H9 (cell line): ENCODE results near the gene MNAT1. TPM values are rescaled to one million over a fixed set of nuclear protein-coding genes. Genes with fewer than 3 reads are reported as not detected.
A peak's percentile ranks its signal among the peaks of the same experiment; 100 is the strongest.

Source experiments
- DNase-seq: peaks from one replicate; pipeline ENCODE4 v3.0.0-alpha.2; 2017
- H2AFZ ChIP-seq: one replicate; pipeline ENCODE4 v1.6.1; 2013; ENCODE audit warnings: mild to moderate bottlenecking, low read length, control low read depth, moderate library complexity
- H2AK5ac ChIP-seq: 2 replicates; pipeline ENCODE4 v1.6.1; 2013; ENCODE audit warnings: low read length, control low read depth, mixed read lengths; ENCODE audit not compliant: insufficient read length
- H2BK120ac ChIP-seq: one replicate; pipeline ENCODE4 v1.6.1; 2013; ENCODE audit warnings: low read depth, mild to moderate bottlenecking, low read length, control low read depth, inconsistent platforms; ENCODE audit not compliant: poor library complexity, severe bottlenecking
- H2BK12ac ChIP-seq: 2 replicates; pipeline ENCODE4 v1.6.1; 2013; ENCODE audit warnings: low read length, control low read depth, mixed read lengths, low read depth; ENCODE audit not compliant: insufficient read length
- H2BK15ac ChIP-seq: 2 replicates; pipeline ENCODE4 v1.6.1; 2013; ENCODE audit warnings: low read depth, low read length, control low read depth
- H2BK20ac ChIP-seq: one replicate; pipeline ENCODE4 v1.6.1; 2013; ENCODE audit warnings: low read depth, mild to moderate bottlenecking, low read length, control low read depth, inconsistent platforms; ENCODE audit not compliant: poor library complexity, severe bottlenecking
- H2BK5ac ChIP-seq: 2 replicates; pipeline ENCODE4 v1.6.1; 2013; ENCODE audit warnings: low read length, control low read depth, mixed read lengths; ENCODE audit not compliant: insufficient read length
- H3K14ac ChIP-seq: 2 replicates; pipeline ENCODE4 v1.6.1; 2013; ENCODE audit warnings: low read length, control low read depth; ENCODE audit not compliant: insufficient read depth
- H3K18ac ChIP-seq: 2 replicates; pipeline ENCODE4 v1.6.1; 2013; ENCODE audit warnings: low read depth, mild to moderate bottlenecking, mixed read lengths, low read length, control low read depth; ENCODE audit not compliant: insufficient read length
- H3K23ac ChIP-seq: 2 replicates; pipeline ENCODE4 v1.6.1; 2013; ENCODE audit warnings: low read length, control low read depth, mixed read lengths, low read depth; ENCODE audit not compliant: insufficient read length
- H3K23me2 ChIP-seq: 2 replicates; pipeline ENCODE4 v1.6.1; 2013; ENCODE audit warnings: low read depth, mild to moderate bottlenecking, mixed read lengths, low read length, control low read depth; ENCODE audit not compliant: insufficient read length, poor library complexity, severe bottlenecking
- H3K27ac ChIP-seq: 2 replicates; pipeline ENCODE4 v1.5.1; 2013; ENCODE audit warnings: low read length, control low read depth, mixed read lengths, low read depth; ENCODE audit not compliant: insufficient read length
- H3K27me3 ChIP-seq: 2 replicates; pipeline ENCODE4 v1.6.1; 2013; ENCODE audit warnings: low read length, control low read depth, inconsistent platforms; ENCODE audit not compliant: insufficient read depth
- H3K4ac ChIP-seq: 2 replicates; pipeline ENCODE4 v1.6.1; 2013; ENCODE audit warnings: low read depth, mild to moderate bottlenecking, control low read depth, inconsistent platforms, low read length, moderate library complexity
- H3K4me1 ChIP-seq: 2 replicates; pipeline ENCODE4 v1.6.1; 2013; ENCODE audit warnings: low read length, control low read depth, inconsistent platforms; ENCODE audit not compliant: insufficient read depth
- H3K4me2 ChIP-seq: 2 replicates; pipeline ENCODE4 v1.6.1; 2013; ENCODE audit warnings: low read length, control low read depth, mixed read lengths; ENCODE audit not compliant: insufficient read length, insufficient read depth
- H3K56ac ChIP-seq: 2 replicates; pipeline ENCODE4 v1.6.1; 2013; ENCODE audit warnings: low read depth, mild to moderate bottlenecking, mixed read lengths, low read length, control low read depth; ENCODE audit not compliant: insufficient read length
- H3K79me1 ChIP-seq: 2 replicates; pipeline ENCODE4 v1.6.1; 2013; ENCODE audit warnings: low read depth, mild to moderate bottlenecking, moderate library complexity, low read length, control low read depth, inconsistent platforms; ENCODE audit not compliant: insufficient read depth, poor library complexity, severe bottlenecking
- H3K79me2 ChIP-seq: 2 replicates; pipeline ENCODE4 v1.6.1; 2013; ENCODE audit warnings: low read length, control low read depth, inconsistent platforms; ENCODE audit not compliant: insufficient read depth
- H3K9ac ChIP-seq: 2 replicates; pipeline ENCODE4 v1.6.1; 2013; ENCODE audit warnings: low read length, control low read depth, mixed read lengths; ENCODE audit not compliant: insufficient read length; ENCODE audit errors: extremely low read depth
- H3K9me3 ChIP-seq: one replicate; pipeline ENCODE4 v1.6.1; 2013; ENCODE audit warnings: low read depth, low read length, inconsistent platforms; ENCODE audit not compliant: control insufficient read depth
- H3T11ph ChIP-seq: one replicate; pipeline ENCODE4 v1.6.1; 2013; ENCODE audit warnings: mild to moderate bottlenecking, low read length, control low read depth, inconsistent platforms
- H4K20me1 ChIP-seq: one replicate; pipeline ENCODE4 v1.6.1; 2013; ENCODE audit not compliant: control insufficient read depth, insufficient read length, insufficient read depth
- H4K5ac ChIP-seq: 2 replicates; pipeline ENCODE4 v1.6.1; 2013; ENCODE audit warnings: low read depth, mild to moderate bottlenecking, mixed read lengths, low read length, control low read depth; ENCODE audit not compliant: insufficient read length
- H4K8ac ChIP-seq: replicated peaks from 2 replicates; pipeline ENCODE4 v1.6.1; 2013; ENCODE audit warnings: low read length, control low read depth, mixed read lengths, low read depth; ENCODE audit not compliant: insufficient read length
- H4K91ac ChIP-seq: 2 replicates; pipeline ENCODE4 v1.6.1; 2013; ENCODE audit warnings: low read depth, mild to moderate bottlenecking, moderate library complexity, mixed read lengths, low read length, control low read depth; ENCODE audit not compliant: insufficient read length
- H3K27ac Mint-ChIP-seq, 3 experiments: 2 replicates in 2 of 3; 3 replicates in 1 of 3; pipeline ENCODE4 v1.8.0; 2020 to 2021; ENCODE audit warnings: mixed read lengths in 3 of 3, mild to moderate bottlenecking in 1 of 3, moderate library complexity in 1 of 3
- H3K27me3 Mint-ChIP-seq: 2 replicates; pipeline ENCODE4 v1.8.0; 2021; ENCODE audit warnings: low read depth, mild to moderate bottlenecking, moderate library complexity, mixed read lengths
- H3K36me3 Mint-ChIP-seq, 3 experiments: 2 replicates in 2 of 3; 3 replicates in 1 of 3; pipeline ENCODE4 v1.8.0; 2020 to 2021; ENCODE audit warnings: low read depth in 3 of 3, mixed read lengths in 3 of 3; ENCODE audit not compliant: insufficient read depth in 1 of 3
- H3K4me1 Mint-ChIP-seq, 2 experiments: 2 replicates each; pipeline ENCODE4 v1.8.0; 2020; ENCODE audit warnings: mixed read lengths in 2 of 2
- H3K4me3 Mint-ChIP-seq, 2 experiments: 2 replicates in 1 of 2; 3 replicates in 1 of 2; pipeline ENCODE4 v1.8.0; 2020 to 2021; ENCODE audit warnings: mild to moderate bottlenecking in 2 of 2, mixed read lengths in 2 of 2, moderate library complexity in 1 of 2
- H3K9me3 Mint-ChIP-seq, 2 experiments: 2 replicates in 1 of 2; 3 replicates in 1 of 2; pipeline ENCODE4 v1.8.0; 2020; ENCODE audit warnings: mild to moderate bottlenecking in 2 of 2, mixed read lengths in 2 of 2, moderate library complexity in 1 of 2
- WGBS: extraction: QIAGEN DNeasy Blood & Tissue Kit; methylation state at CpG from one replicate; pipeline ENCODE4 v1.1.7; 2013; ENCODE audit warnings: missing lambda C conversion rate, low lambda C conversion rate, mixed read lengths; ENCODE audit not compliant: insufficient read length; ENCODE audit errors: extremely low coverage; 5-methylcytosine and 5-hydroxymethylcytosine counted together
- total RNA-seq: library from RNA; stranded (reverse); gene quantifications from 2 replicates; pipeline ENCODE4 v1.2.1, GENCODE V29; 2021
- TF ChIP-seq, protein P1 (sequence below): fragments of 200-600 bp; sonication (generic); conservative IDR thresholded peaks from 3 replicates; pipeline ENCODE4 v1.8.0; 2021; ENCODE audit warnings: antibody characterized with exemption, mild to moderate bottlenecking

The MNAT1 gene
- total RNA-seq, 1 experiment from 2014 or later, result 43.1 TPM

DNA sequence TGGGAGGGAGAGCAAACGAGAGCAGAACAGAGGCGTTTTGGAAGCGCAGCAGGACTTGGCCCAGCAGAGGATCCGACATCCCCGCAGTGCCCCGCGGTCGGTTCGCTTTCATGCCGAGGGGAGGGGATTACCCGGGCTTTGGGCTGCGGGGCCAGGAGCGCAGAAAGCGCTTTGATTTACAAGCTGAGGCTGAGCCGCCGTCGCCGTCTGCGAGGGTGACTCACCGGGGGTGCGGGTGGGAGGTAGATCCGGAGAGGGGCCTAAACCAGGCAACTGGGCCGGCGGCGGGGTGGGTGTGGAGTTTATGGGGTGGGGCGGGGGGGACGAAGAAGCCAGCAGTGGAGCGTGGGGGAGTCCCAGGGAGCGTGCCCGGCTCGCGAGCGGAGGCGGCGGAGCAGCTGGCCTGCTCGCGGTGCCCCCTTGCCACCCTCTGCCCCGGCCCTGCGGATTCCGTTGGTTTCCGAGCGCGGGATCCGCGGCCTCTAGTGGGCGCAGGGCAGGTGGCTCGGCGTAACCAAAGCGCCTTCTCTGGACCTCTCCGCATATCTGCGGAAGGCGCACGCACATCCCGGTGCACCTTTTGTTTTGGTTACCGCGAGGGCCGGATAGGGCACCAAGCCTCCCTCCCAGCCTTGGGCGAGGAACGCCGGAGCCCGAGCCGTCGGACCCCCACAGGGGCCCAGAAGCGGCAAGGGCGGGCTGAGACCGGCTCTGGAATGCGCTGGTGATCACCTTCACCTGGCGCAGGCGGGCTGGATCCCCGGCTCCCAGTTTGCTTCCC lies 13.0 kb upstream of the MNAT1 start:
- Histone ChIP-seq H4K5ac (no peak overlapping the region), H2BK120ac (no peak overlapping the region), H4K20me1 (no peaks in the 10 kb centered on the region), H3K23ac (no peak overlapping the region), H3K18ac (no peak overlapping the region), H3K4me1 (peaks cover 3% of the 10 kb centered on the region; the same call in 1 of the 2 replicates), H3K79me2 (peaks cover 7% of the 10 kb centered on the region; the same call in 1 of the 2 replicates), H3K27ac (no peak overlapping the region), H3K27me3 (no peaks in the 10 kb centered on the region), H4K8ac (no peak overlapping the region), H2AFZ (no peak overlapping the region), H2BK5ac (no peak overlapping the region), H3K9ac (peak overlapping the region; percentile 72), H3K23me2 (peaks cover 20% of the 10 kb centered on the region), H2BK15ac (no peak overlapping the region), H3K4ac (no peak overlapping the region), H3K56ac (no peak overlapping the region), H3K14ac (peak overlapping the region; percentile 42; the same call in 1 of the 2 replicates), H3K9me3 (no peaks in the 10 kb centered on the region), H2BK20ac (no peak overlapping the region), H3K4me2 (peak overlapping the region; percentile 75), H2AK5ac (no peak overlapping the region), H4K91ac (no peak overlapping the region), H3K79me1 (peaks cover 6% of the 10 kb centered on the region), H3T11ph (no peak overlapping the region), H2BK12ac (no peak overlapping the region)
- TF ChIP-seq, protein P1, sequence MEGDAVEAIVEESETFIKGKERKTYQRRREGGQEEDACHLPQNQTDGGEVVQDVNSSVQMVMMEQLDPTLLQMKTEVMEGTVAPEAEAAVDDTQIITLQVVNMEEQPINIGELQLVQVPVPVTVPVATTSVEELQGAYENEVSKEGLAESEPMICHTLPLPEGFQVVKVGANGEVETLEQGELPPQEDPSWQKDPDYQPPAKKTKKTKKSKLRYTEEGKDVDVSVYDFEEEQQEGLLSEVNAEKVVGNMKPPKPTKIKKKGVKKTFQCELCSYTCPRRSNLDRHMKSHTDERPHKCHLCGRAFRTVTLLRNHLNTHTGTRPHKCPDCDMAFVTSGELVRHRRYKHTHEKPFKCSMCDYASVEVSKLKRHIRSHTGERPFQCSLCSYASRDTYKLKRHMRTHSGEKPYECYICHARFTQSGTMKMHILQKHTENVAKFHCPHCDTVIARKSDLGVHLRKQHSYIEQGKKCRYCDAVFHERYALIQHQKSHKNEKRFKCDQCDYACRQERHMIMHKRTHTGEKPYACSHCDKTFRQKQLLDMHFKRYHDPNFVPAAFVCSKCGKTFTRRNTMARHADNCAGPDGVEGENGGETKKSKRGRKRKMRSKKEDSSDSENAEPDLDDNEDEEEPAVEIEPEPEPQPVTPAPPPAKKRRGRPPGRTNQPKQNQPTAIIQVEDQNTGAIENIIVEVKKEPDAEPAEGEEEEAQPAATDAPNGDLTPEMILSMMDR, result peak; percentile 52
- peak overlapping the region in 2 of 3 experiments; percentile 31 to 53; a peak in 2 of 7 replicates for H3K27ac Mint-ChIP-seq
- no CpG with 5 or more reads among the region's 70 CpGs for WGBS
- peaks cover 1% of the 10 kb centered on the region; the same call in 1 of the 2 replicates for H3K27me3 Mint-ChIP-seq
- no peaks in the 10 kb centered on the region; a peak in 1 of 5 replicates for H3K9me3 Mint-ChIP-seq
- H3K36me3 Mint-ChIP-seq, result peaks cover 22 to 30% (median 29%) of the 10 kb centered on the region in 3 experiments
- peak; percentile 71 for DNase-seq
- H3K4me1 Mint-ChIP-seq, result peaks cover 26 to 27% of the 10 kb centered on the region in 2 experiments
- peak overlapping the region; percentile 96 for H3K4me3 Mint-ChIP-seq
